ENCODE measurements around the gene SCYGR6.
"Not testable (repeated sequence)": the region's sequence is repeated elsewhere in the genome, so short reads cannot be mapped to it uniquely, and the experiment has no call there.

SCYGR6 gene

GRCh38 chr2:227745594-227745993 is 21.0 kb upstream of the SCYGR6 start, which contains the start of gene SCYGR8:
SCYGR8 (plus strand) TSS chr2:227745894; CDS start chr2:227745894, 0 bp downstream.
- TF ChIP-seq CTCF (IDR thresholded peaks at IDR 0.05; ENCODE audit: low read depth, low read length), result no peak
- Histone ChIP-seq H3K9me3 (ENCODE audit: severe bottlenecking) (no peaks in the 10 kb centered on the region), H3K4me3 (ENCODE audit: low read depth, low read length) (no peak within 1 kb of the TSS), H3K27ac (no peak within 1 kb of the TSS), H3K36me3 (no peaks in the 10 kb centered on the region), H3K27me3 (ENCODE audit: insufficient read depth, low read depth, severe bottlenecking) (no peaks in the 10 kb centered on the region)
- DNase-seq, result no peak

GRCh38 chr2:227740705-227741104 is 16.1 kb upstream of the SCYGR6 start:
- H3K36me3 ChIP-seq; H3K9me3 ChIP-seq (ENCODE audit: severe bottlenecking); H3K4me3 ChIP-seq (ENCODE audit: low read depth, low read length); H3K27me3 ChIP-seq (ENCODE audit: insufficient read depth, low read depth, severe bottlenecking); H3K27ac ChIP-seq: not testable (repeated sequence)
- peak; percentile 9 for DNase-seq
- TF ChIP-seq CTCF (IDR thresholded peaks at IDR 0.05; ENCODE audit: low read depth, low read length), result peak; percentile 11; the same call in 1 of the 2 replicates

GRCh38 chr2:227739351-227739750 is 14.8 kb upstream of the SCYGR6 start:
- no peaks in the 10 kb centered on the region for H3K27me3 ChIP-seq (ENCODE audit: insufficient read depth, low read depth, severe bottlenecking)
- no peak overlapping the region for H3K4me3 ChIP-seq (ENCODE audit: low read depth, low read length)
- H3K36me3 ChIP-seq, result no peaks in the 10 kb centered on the region
- H3K9me3 ChIP-seq (ENCODE audit: severe bottlenecking), result no peaks in the 10 kb centered on the region
- no peak for DNase-seq
- no peak for TF ChIP-seq CTCF (IDR thresholded peaks at IDR 0.05; ENCODE audit: low read depth, low read length)
- H3K27ac ChIP-seq, result no peak overlapping the region

- H3K4me3 ChIP-seq (ENCODE audit: low read depth, low read length), result no peak within 1 kb of the TSS
- TF ChIP-seq CTCF (IDR thresholded peaks at IDR 0.05; ENCODE audit: low read depth, low read length), result no peak
Measured at GRCh38 chr2:227728035-227728434, 3.5 kb upstream of the SCYGR6 start, which contains the start of gene SCYGR7. SCYGR7 (plus strand) TSS chr2:227728335; CDS start chr2:227728335, 0 bp downstream.

GRCh38 chr2:227722821-227723220 is 1.7 kb downstream of the SCYGR6 start:
- H3K27me3 ChIP-seq (ENCODE audit: insufficient read depth, low read depth, severe bottlenecking); H3K9me3 ChIP-seq (ENCODE audit: severe bottlenecking); H3K4me3 ChIP-seq (ENCODE audit: low read depth, low read length); DNase-seq; H3K27ac ChIP-seq; H3K36me3 ChIP-seq: not testable (repeated sequence)

More at GRCh38 chr2:227728035-227728434, 3.5 kb upstream of the SCYGR6 start, which contains the start of gene SCYGR7:
- H3K36me3 ChIP-seq, result no peaks in the 10 kb centered on the region
- no peaks in the 10 kb centered on the region for H3K27me3 ChIP-seq (ENCODE audit: insufficient read depth, low read depth, severe bottlenecking)
- DNase-seq, result no peak
- no peak within 1 kb of the TSS for H3K27ac ChIP-seq
- no peaks in the 10 kb centered on the region for H3K9me3 ChIP-seq (ENCODE audit: severe bottlenecking)

DNA sequence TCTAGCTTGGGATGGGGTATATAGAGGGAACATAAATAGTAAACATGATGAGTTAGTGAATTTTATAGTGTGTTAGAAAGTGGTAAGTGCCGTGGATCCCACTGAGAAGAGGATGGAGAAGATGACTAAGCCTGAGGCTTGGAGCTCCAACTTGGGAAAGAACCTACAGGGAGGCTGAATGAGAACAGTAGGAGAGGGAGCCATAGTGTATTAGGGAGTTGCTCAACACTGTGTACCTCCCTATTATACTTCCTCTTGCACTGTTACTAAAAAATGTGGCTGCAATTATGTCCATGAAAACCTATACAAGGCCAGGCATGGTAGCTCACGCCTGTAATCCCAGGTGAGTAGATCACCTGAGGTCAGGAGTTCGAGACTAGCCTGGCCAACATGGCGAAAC is 3.9 kb downstream of the SCYGR6 start:
- no peak for TF ChIP-seq CTCF (IDR thresholded peaks at IDR 0.05; ENCODE audit: low read depth, low read length)
- Histone ChIP-seq H3K27ac (no peak overlapping the region), H3K9me3 (ENCODE audit: severe bottlenecking) (no peaks in the 10 kb centered on the region), H3K4me3 (ENCODE audit: low read depth, low read length) (no peak overlapping the region), H3K27me3 (ENCODE audit: insufficient read depth, low read depth, severe bottlenecking) (peaks cover 3% of the 10 kb centered on the region), H3K36me3 (no peaks in the 10 kb centered on the region)
- DNase-seq, result no peak

Measured in WERI-Rb-1 (cell line).